Central memory CD8-positive, alpha-beta T cell (primary cell): ENCODE data around the gene RBMY1A1.
"Not testable (repeated sequence)": the region's sequence is repeated elsewhere in the genome, so short reads cannot be mapped to it uniquely, and the experiment has no call there.

Experiments
- ATAC-seq: fragments of 150-1000 bp; cut with Tn5 transposase; replicated peaks from 2 replicates; pipeline ENCODE4 v1.10.0; 2022; ENCODE audit warnings: mild to moderate bottlenecking, moderate FRiP score, moderate number of reproducible peaks; ENCODE audit not compliant: poor library complexity, severe bottlenecking; ENCODE audit errors: extremely low read depth
- DNase-seq, 2 donors: peaks; one replicate each; pipeline ENCODE4 v3.0.0; 2021; ENCODE audit warnings: low spot score in 2 of 2
- H3K27ac Mint-ChIP-seq: one replicate; pipeline ENCODE4 v1.8.0; 2022; ENCODE audit warnings: low read depth, mild to moderate bottlenecking, moderate library complexity, mixed read lengths
- H3K27me3 Mint-ChIP-seq: one replicate; pipeline ENCODE4 v1.8.0; 2022; ENCODE audit warnings: mixed read lengths
- H3K36me3 Mint-ChIP-seq: one replicate; pipeline ENCODE4 v1.8.0; 2022; ENCODE audit warnings: mild to moderate bottlenecking, moderate library complexity, mixed read lengths; ENCODE audit not compliant: insufficient read depth
- H3K4me1 Mint-ChIP-seq: one replicate; pipeline ENCODE4 v1.8.0; 2022; ENCODE audit warnings: mixed read lengths
- H3K4me3 Mint-ChIP-seq: one replicate; pipeline ENCODE4 v1.8.0; 2022; ENCODE audit warnings: mild to moderate bottlenecking, moderate library complexity, mixed read lengths
- H3K9me3 Mint-ChIP-seq: one replicate; pipeline ENCODE4 v1.8.0; 2022; ENCODE audit warnings: mixed read lengths

RBMY1A1 gene

GRCh38 chrY:21534579-21534978 lies at the start of gene RBMY1A1:
RBMY1A1 (plus strand) TSS chrY:21534879; CDS start chrY:21536892, 2,013 bp downstream.
- H3K27me3 Mint-ChIP-seq, ATAC-seq, H3K4me1 Mint-ChIP-seq, DNase-seq, H3K36me3 Mint-ChIP-seq, H3K27ac Mint-ChIP-seq, H3K4me3 Mint-ChIP-seq, H3K9me3 Mint-ChIP-seq: not testable (repeated sequence)

GRCh38 chrY:21511038-21511437 lies 23.6 kb upstream of the RBMY1A1 start, which contains the start of gene RBMY1B:
RBMY1B (plus strand) TSS chrY:21511338; CDS start chrY:21513351, 2,013 bp downstream.
- not testable (repeated sequence) for ATAC-seq, H3K27me3 Mint-ChIP-seq, H3K36me3 Mint-ChIP-seq, H3K27ac Mint-ChIP-seq, H3K4me3 Mint-ChIP-seq, H3K4me1 Mint-ChIP-seq, DNase-seq, H3K9me3 Mint-ChIP-seq

- H3K36me3 Mint-ChIP-seq, H3K27me3 Mint-ChIP-seq, H3K4me1 Mint-ChIP-seq, H3K4me3 Mint-ChIP-seq, ATAC-seq, H3K27ac Mint-ChIP-seq, H3K9me3 Mint-ChIP-seq, DNase-seq: not testable (repeated sequence)
Observed at GRCh38 chrY:21559316-21559984, 24.8 kb downstream of the RBMY1A1 start.

GRCh38 chrY:21585449-21585848 lies 50.8 kb downstream of the RBMY1A1 start:
- ATAC-seq: no peak
- Mint-ChIP-seq H3K4me1 (no peaks in the 10 kb centered on the region), H3K27me3 (no peaks in the 10 kb centered on the region), H3K36me3 (peaks cover 2% of the 10 kb centered on the region), H3K9me3 (no peaks in the 10 kb centered on the region), H3K27ac (no peak overlapping the region), H3K4me3 (no peak overlapping the region)
- no peak for DNase-seq

GRCh38 chrY:21586454-21586853 lies 51.8 kb downstream of the RBMY1A1 start:
- not testable (repeated sequence) for H3K4me3 Mint-ChIP-seq, H3K36me3 Mint-ChIP-seq, H3K27me3 Mint-ChIP-seq, H3K9me3 Mint-ChIP-seq, H3K4me1 Mint-ChIP-seq, H3K27ac Mint-ChIP-seq, DNase-seq, ATAC-seq

- Mint-ChIP-seq H3K9me3 (no peaks in the 10 kb centered on the region), H3K4me1 (no peaks in the 10 kb centered on the region), H3K27me3 (peaks cover 5% of the 10 kb centered on the region), H3K27ac (no peak overlapping the region), H3K36me3 (peaks cover 2% of the 10 kb centered on the region), H3K4me3 (no peak overlapping the region)
- ATAC-seq (no peak), DNase-seq (no peak)
Observed at GRCh38 chrY:21592059-21592458, 57.4 kb downstream of the RBMY1A1 start.

- not testable (repeated sequence) for H3K4me1 Mint-ChIP-seq, H3K27ac Mint-ChIP-seq, DNase-seq, H3K4me3 Mint-ChIP-seq, H3K36me3 Mint-ChIP-seq, H3K9me3 Mint-ChIP-seq, ATAC-seq
- peaks cover 18% of the 10 kb centered on the region for H3K27me3 Mint-ChIP-seq
Observed at GRCh38 chrY:21596287-21596686, 61.6 kb downstream of the RBMY1A1 start.
